CD4-positive, alpha-beta T cell treated with Interleukin-15 for 1 hour (primary cell): Measurements from ENCODE around the gene HMCN2.
"Not testable (repeated sequence)": the region's sequence is repeated elsewhere in the genome, so short reads cannot be mapped to it uniquely, and the experiment has no call there.

Experiments
- DNase-seq: peaks from one replicate; pipeline ENCODE4 v3.0.0-alpha.2; 2020

The HMCN2 gene

GRCh38 chr9:130399768-130400167, 134.2 kb downstream of the HMCN2 start:
- no peak for DNase-seq

GRCh38 chr9:130400870-130401269, 135.3 kb downstream of the HMCN2 start:
- no peak for DNase-seq

GRCh38 chr9:130401742-130402141, 136.2 kb downstream of the HMCN2 start:
- not testable (repeated sequence) for DNase-seq

- DNase-seq = no peak
These were observed 136.7 kb downstream of the HMCN2 start for GRCh38 chr9:130402243-130402642.

- no peak for DNase-seq
These were observed 137.3 kb downstream of the HMCN2 start for GRCh38 chr9:130402645-130403440.

GRCh38 chr9:130405657-130406257, 140.2 kb downstream of the HMCN2 start:
- DNase-seq = no peak

GRCh38 chr9:130406278-130406895, 140.8 kb downstream of the HMCN2 start:
- DNase-seq = no peak

GRCh38 chr9:130407916-130408663, 142.5 kb downstream of the HMCN2 start:
- no peak for DNase-seq

- DNase-seq = no peak
These were observed 143.1 kb downstream of the HMCN2 start for GRCh38 chr9:130408669-130409068.

- no peak for DNase-seq
These were observed 143.7 kb downstream of the HMCN2 start for GRCh38 chr9:130409246-130409645.

GRCh38 chr9:130410443-130410842, 144.9 kb downstream of the HMCN2 start:
- DNase-seq = no peak

GRCh38 chr9:130411566-130411915, 146.0 kb downstream of the HMCN2 start:
- no peak for DNase-seq

- DNase-seq = no peak
These were observed 148.6 kb downstream of the HMCN2 start for GRCh38 chr9:130414081-130414731.

- no peak for DNase-seq
These were observed 149.6 kb downstream of the HMCN2 start for GRCh38 chr9:130414910-130415746.

- no peak for DNase-seq
These were observed 152.0 kb downstream of the HMCN2 start for GRCh38 chr9:130417602-130418001.

- DNase-seq = no peak
These were observed 153.2 kb downstream of the HMCN2 start for GRCh38 chr9:130418776-130419175.

- DNase-seq = no peak
These were observed 154.0 kb downstream of the HMCN2 start for GRCh38 chr9:130419521-130420035.

- DNase-seq = no peak
These were observed 155.7 kb downstream of the HMCN2 start for GRCh38 chr9:130421154-130421801.

- DNase-seq = no peak
These were observed 156.3 kb downstream of the HMCN2 start for GRCh38 chr9:130421802-130422276.

GRCh38 chr9:130422546-130422945, 157.0 kb downstream of the HMCN2 start:
- DNase-seq = no peak

- no peak for DNase-seq
These were observed 157.7 kb downstream of the HMCN2 start for GRCh38 chr9:130423272-130423671.
